GM12878 (cell line): ENCODE results near the gene ANO3. TPM values are rescaled to one million over a fixed set of nuclear protein-coding genes. Genes with fewer than 3 reads are reported as not detected.

Source experiments
- ATAC-seq: fragments of 200-7000 bp; cut with Tn5 transposase; 3 replicates; pipeline ENCODE4 v1.9.1; 2020; ENCODE audit warnings: mild to moderate bottlenecking, moderate library complexity
- BruUV-seq: library from RNA; stranded (reverse); fragments of 400-500 nt; replicated peaks from 2 replicates; lab custom pipeline; 2021; lab: Mats Ljungman, UMichigan
- CTCF ChIA-PET: fragments of 300-600 bp; sonication (Branson Sonifier 250); formaldehyde crosslinking; extraction: SDS; loops from one replicate; lab custom pipeline; 2021; ENCODE audit warnings: inconsistent platforms; lab: Yijun Ruan, JAX
- POLR2A ChIA-PET: fragments of 350-600 bp; formaldehyde crosslinking; extraction: SDS; loops from one replicate; lab custom pipeline; 2021; ENCODE audit warnings: inconsistent platforms; lab: Charles Lee
- RAD21 ChIA-PET: fragments of 300-600 bp; sonication (Branson Sonifier 250); formaldehyde crosslinking; loops from one replicate; lab custom pipeline; 2023; ENCODE audit warnings: antibody characterized with exemption; ENCODE audit not compliant: unreplicated experiment; lab: Charles Lee
- SMC1A ChIA-PET: fragments of 300-600 bp; sonication (Branson Sonifier 250); formaldehyde crosslinking; loops from one replicate; lab custom pipeline; 2023; ENCODE audit not compliant: unreplicated experiment, uncharacterized antibody; lab: Charles Lee
- DNase-seq: peaks from one replicate; pipeline ENCODE4 v3.0.0-alpha.2; 2011; ENCODE audit warnings: low read depth, low spot score
- FAIRE-seq: peaks from 3 replicates; lab custom pipeline; 2011; peaks lifted over from hg19 to GRCh38; lab: Jason Lieb, UNC
- H2AFZ ChIP-seq: 2 replicates; pipeline ENCODE4 v1.6.0; 2011; ENCODE audit warnings: low read depth, low read length, control low read depth; ENCODE audit not compliant: control insufficient read depth
- H3K27ac ChIP-seq: 2 replicates; pipeline ENCODE4 v1.5.1; 2011; ENCODE audit warnings: control low read depth; ENCODE audit not compliant: control insufficient read depth, insufficient read depth
- H3K27me3 ChIP-seq, 2 experiments: replicated peaks in 1 of 2; 2 replicates each; pipeline versions ENCODE4 v1.6.0 to v1.6.1; 2011; ENCODE audit warnings: low read length in 1 of 2; ENCODE audit not compliant: control insufficient read depth in 2 of 2, insufficient read depth in 2 of 2
- H3K36me3 ChIP-seq, 2 experiments: 2 replicates each; pipeline ENCODE4 v1.5.1; 2011; ENCODE audit warnings: low read length in 1 of 2; ENCODE audit not compliant: control insufficient read depth in 2 of 2, insufficient read depth in 2 of 2
- H3K4me1 ChIP-seq: 2 replicates; pipeline ENCODE4 v1.6.1; 2011; ENCODE audit warnings: mild to moderate bottlenecking, low read length, moderate library complexity, mixed read lengths; ENCODE audit not compliant: control insufficient read depth, insufficient read depth
- H3K4me2 ChIP-seq: 2 replicates; pipeline ENCODE4 v1.6.0; 2011; ENCODE audit warnings: control low read depth; ENCODE audit not compliant: control insufficient read depth, insufficient read depth
- H3K4me3 ChIP-seq: fragments of 200-600 bp; sonication (generic); 2 replicates; pipeline ENCODE4 v1.5.1; 2016
- H3K79me2 ChIP-seq: 2 replicates; pipeline ENCODE4 v1.6.0; 2011; ENCODE audit warnings: low read length; ENCODE audit not compliant: control insufficient read depth, insufficient read depth
- H3K9ac ChIP-seq: 2 replicates; pipeline ENCODE4 v1.8.0; 2011; ENCODE audit warnings: low read length, control low read depth, mixed read lengths; ENCODE audit not compliant: control insufficient read depth, insufficient read depth
- H3K9me3 ChIP-seq: replicated peaks from 3 replicates; pipeline ENCODE4 v1.5.1; 2011; ENCODE audit warnings: mild to moderate bottlenecking, low read length; ENCODE audit not compliant: control insufficient read depth, insufficient read depth
- H4K20me1 ChIP-seq: 2 replicates; pipeline ENCODE4 v1.6.0; 2011; ENCODE audit not compliant: control insufficient read depth, insufficient read depth
- EZH2 ChIP-seq: IDR thresholded peaks from 2 replicates; pipeline ENCODE4 v1.6.1; 2012; ENCODE audit warnings: low read depth, mild to moderate bottlenecking, control low read depth, inconsistent platforms, low read length, borderline replicate concordance; ENCODE audit not compliant: control insufficient read depth
- HSF1 ChIP-seq: fragments of 150-350 bp; IDR thresholded peaks from 2 replicates; pipeline ENCODE4 v1.6.1; 2014; ENCODE audit warnings: mild to moderate bottlenecking, low read depth, low read length
- IRF5 ChIP-seq: fragments of 450-650 bp; IDR thresholded peaks from 2 replicates; pipeline ENCODE4 v1.6.1; 2017; ENCODE audit warnings: borderline replicate concordance
- KAT2A ChIP-seq: conservative IDR thresholded peaks from 2 replicates; pipeline ENCODE4 v1.6.1; 2011; ENCODE audit warnings: low read depth, low read length; ENCODE audit not compliant: control insufficient read depth
- MAX ChIP-seq: IDR thresholded peaks from 2 replicates; pipeline ENCODE4 v1.6.1; 2012; ENCODE audit warnings: low read depth, low read length, improper control_type of control experiment
- MTA3 ChIP-seq: IDR thresholded peaks from 2 replicates; pipeline ENCODE4 v1.6.1; 2012; ENCODE audit warnings: low read length, inconsistent platforms, borderline replicate concordance
- NR2C1 ChIP-seq: fragments of 450-650 bp; IDR thresholded peaks from 2 replicates; pipeline ENCODE4 v1.6.1; 2017; ENCODE audit warnings: antibody characterized with exemption, mild to moderate bottlenecking, moderate library complexity
- PKNOX1 ChIP-seq: fragments of 450-650 bp; IDR thresholded peaks from 2 replicates; pipeline ENCODE4 v1.6.1; 2016; ENCODE audit warnings: mild to moderate bottlenecking
- RCOR1 ChIP-seq: conservative IDR thresholded peaks from 2 replicates; pipeline ENCODE4 v1.6.1; 2012; ENCODE audit warnings: low read depth, low read length, improper control_type of control experiment
- SMAD5 ChIP-seq: IDR thresholded peaks from 2 replicates; pipeline ENCODE4 v1.6.1; 2016; ENCODE audit warnings: antibody characterized with exemption, low read depth
- SRF ChIP-seq, 2 experiments: IDR thresholded peaks; 2 replicates each; pipeline ENCODE4 v1.6.1; 2011; ENCODE audit warnings: low read depth in 2 of 2, low read length in 2 of 2, mild to moderate bottlenecking in 1 of 2, moderate library complexity in 1 of 2
- ZBED1 ChIP-seq: IDR thresholded peaks from 2 replicates; pipeline ENCODE4 v1.6.1; 2016; ENCODE audit warnings: borderline replicate concordance
- WGBS: methylation state at CpG from one replicate; pipeline ENCODE4 v1.1.6; 2016; ENCODE audit warnings: low lambda C conversion rate; ENCODE audit not compliant: insufficient replicate concordance, insufficient coverage; ENCODE audit errors: missing lambda C conversion rate; 5-methylcytosine and 5-hydroxymethylcytosine counted together
- in situ Hi-C: fragments of 300-500 bp; cut with MboI; formaldehyde crosslinking; loops from 9 replicates; pipeline ENCODE4 v1.14.3; 2018; ENCODE audit warnings: mixed read lengths
- intact Hi-C: fragments of 100-400 bp; cut with micrococcal nuclease; formaldehyde crosslinking; loops from one replicate; pipeline ENCODE4 v1.14.2; 2022; ENCODE audit not compliant: unreplicated experiment
- polyA plus RNA-seq, 11 experiments: library from polyadenylated mRNA; depleted of rRNA in 4 of 11; unstranded in 6 of 11; stranded (reverse) in 5 of 11; fragments of >200 nt; fragmentation: Nextera tagmentation in 4 of 11; fragmentation: Illumina TruSeq in 1 of 11; extraction: Ambion mirVana in 4 of 11; extraction: Trizol in 1 of 11; gene quantifications; 1 replicate in 1 of 11; 2 replicates in 10 of 11; pipeline versions ENCODE4 v1.2.1 to v1.2.3, GENCODE V29; 2011 to 2016; ENCODE audit warnings: inconsistent platforms in 2 of 11, missing spikeins in 2 of 11, low read depth in 1 of 11
- total RNA-seq, 4 experiments: library from RNA; depleted of rRNA in 3 of 4; stranded (reverse); fragments of >200 nt in 3 of 4; fragmentation: Illumina TruSeq in 1 of 4; extraction: Trizol in 1 of 4; gene quantifications; 2 replicates each; pipeline versions ENCODE4 v1.2.1 to v1.2.3, GENCODE V29; 2013 to 2021

The ANO3 gene
- total and polyA plus RNA-seq, 10 of the 15 experiments (the other 5 are each of a cell fraction or from before 2014, with no cell fraction given), result 0.13 to 5.9 (median 0.44) TPM

- Histone ChIP-seq H3K27ac (no peak overlapping the region), H3K4me2 (no peak overlapping the region), H3K4me1 (no peaks in the 10 kb centered on the region), H3K36me3 (no peaks in the 10 kb centered on the region), H3K9ac (no peak overlapping the region), H3K79me2 (no peaks in the 10 kb centered on the region), H3K27me3 (no peaks in the 10 kb centered on the region; a peak in 1 of 4 replicates), H3K4me3 (no peak overlapping the region), H4K20me1 (no peaks in the 10 kb centered on the region), H3K9me3 (no peaks in the 10 kb centered on the region), H2AFZ (no peak overlapping the region)
- SMC1A ChIA-PET, result interaction anchor here (0.8 to 3.3 kb wide), 12 partner anchors 9 to 78 kb away, joined by 3 to 16 read pairs (median 4); no protein-coding TSS in a partner anchor
- RAD21 ChIA-PET, result interaction anchor here (1.0 to 2.4 kb wide), 5 partner anchors 12 to 58 kb away, joined by 3 to 7 read pairs (median 5); no protein-coding TSS in a partner anchor
- in situ Hi-C loops (no loop called here), intact Hi-C loops (no loop called here)
- FAIRE-seq (no peak), DNase-seq (no peak), ATAC-seq (peak; percentile 17; the same call in 2 of the 3 replicates)
- no TSS peak for BruUV-seq
- CTCF ChIA-PET, result interaction anchor here (0.8 to 3.5 kb wide), 5 partner anchors 9 to 77 kb away, joined by 3 to 15 read pairs (median 3); no protein-coding TSS in a partner anchor
- TF ChIP-seq EZH2 (no peak), MAX (no peak), NR2C1 (no peak), MTA3 (no peak), ZBED1 (no peak), RCOR1 (no peak), SRF (IDR thresholded peaks at IDR 0.05; ENCODE audit: low read depth in 2 of 2, low read length in 2 of 2) (no peak), SMAD5 (no peak), HSF1 (no peak), IRF5 (no peak), PKNOX1 (no peak), KAT2A (no peak)
- POLR2A ChIA-PET, result interaction anchor here (0.6 to 3.8 kb wide), 6 partner anchors 12 to 61 kb away, joined by 3 to 12 read pairs (median 3); no protein-coding TSS in a partner anchor
- 53% methylated on average over 11 of the region's 11 CpGs for WGBS
Measured at GRCh38 chr11:26572770-26573402, 241.0 kb downstream of the ANO3 start.
